ENCODE data around the gene ASTN2.

DNA sequence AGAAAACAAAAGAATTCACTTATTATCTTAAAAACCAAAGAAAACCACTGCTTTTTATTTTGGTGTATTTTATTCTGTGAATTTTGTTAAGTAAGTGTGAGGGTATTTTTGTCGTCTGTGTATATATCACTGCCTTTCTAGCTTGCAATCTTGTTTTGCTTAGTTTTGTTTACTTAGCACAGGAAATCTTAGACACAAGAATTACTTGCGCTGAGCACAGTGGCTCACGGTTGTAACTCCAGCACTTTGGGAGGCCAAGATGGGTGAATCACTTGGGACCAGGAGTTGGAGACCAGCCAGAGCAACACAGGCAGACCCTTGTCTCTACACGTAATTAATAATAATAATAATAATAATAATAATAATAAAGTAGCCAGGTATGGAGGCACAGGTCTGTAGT lies 1030.9 kb downstream of the ASTN2 start:
- TF ChIP-seq, protein P1, sequence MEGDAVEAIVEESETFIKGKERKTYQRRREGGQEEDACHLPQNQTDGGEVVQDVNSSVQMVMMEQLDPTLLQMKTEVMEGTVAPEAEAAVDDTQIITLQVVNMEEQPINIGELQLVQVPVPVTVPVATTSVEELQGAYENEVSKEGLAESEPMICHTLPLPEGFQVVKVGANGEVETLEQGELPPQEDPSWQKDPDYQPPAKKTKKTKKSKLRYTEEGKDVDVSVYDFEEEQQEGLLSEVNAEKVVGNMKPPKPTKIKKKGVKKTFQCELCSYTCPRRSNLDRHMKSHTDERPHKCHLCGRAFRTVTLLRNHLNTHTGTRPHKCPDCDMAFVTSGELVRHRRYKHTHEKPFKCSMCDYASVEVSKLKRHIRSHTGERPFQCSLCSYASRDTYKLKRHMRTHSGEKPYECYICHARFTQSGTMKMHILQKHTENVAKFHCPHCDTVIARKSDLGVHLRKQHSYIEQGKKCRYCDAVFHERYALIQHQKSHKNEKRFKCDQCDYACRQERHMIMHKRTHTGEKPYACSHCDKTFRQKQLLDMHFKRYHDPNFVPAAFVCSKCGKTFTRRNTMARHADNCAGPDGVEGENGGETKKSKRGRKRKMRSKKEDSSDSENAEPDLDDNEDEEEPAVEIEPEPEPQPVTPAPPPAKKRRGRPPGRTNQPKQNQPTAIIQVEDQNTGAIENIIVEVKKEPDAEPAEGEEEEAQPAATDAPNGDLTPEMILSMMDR (IDR thresholded peaks at IDR 0.05; ENCODE audit: low read depth, low read length, poor library complexity, severe bottlenecking) = no peak
- TF ChIP-seq EZH2phosphoT487 (IDR thresholded peaks at IDR 0.05; ENCODE audit: borderline replicate concordance, low read length) = no peak

Data from DOHH2 (cell line).